HEK293 (cell line): ENCODE measurements around the gene ERVMER34-1.

ENCODE experiments used
- CTCF ChIA-PET: fragments of 350-600 bp; formaldehyde crosslinking; extraction: SDS; loops from one replicate; lab custom pipeline; 2021; ENCODE audit warnings: antibody characterized with exemption; lab: Yijun Ruan, JAX
- POLR2A ChIA-PET: fragments of 300-600 bp; formaldehyde crosslinking; extraction: SDS; loops from one replicate; lab custom pipeline; 2020; ENCODE audit warnings: antibody characterized with exemption, inconsistent platforms; lab: Yijun Ruan, JAX
- H3K27ac ChIP-seq: fragments of 200-500 bp; sonication (Bioruptor generic); 2 replicates; pipeline ENCODE4 v1.5.1; 2014; ENCODE audit warnings: low read depth, low read length, control low read depth, inconsistent platforms; ENCODE audit errors: extremely low read depth
- H3K36me3 ChIP-seq, 2 experiments: fragments of 200-500 bp in 1 of 2; sonication (Bioruptor generic) in 1 of 2; 1 replicate in 1 of 2; 2 replicates in 1 of 2; pipeline ENCODE4 v1.5.1; 2014 to 2017; ENCODE audit warnings: inconsistent platforms in 2 of 2, low read length in 2 of 2; ENCODE audit not compliant: control insufficient read depth in 2 of 2, insufficient read depth in 1 of 2
- H3K4me1 ChIP-seq: fragments of 200-500 bp; sonication (Bioruptor generic); 2 replicates; pipeline ENCODE4 v1.5.1; 2014; ENCODE audit warnings: mild to moderate bottlenecking, low read length, inconsistent platforms; ENCODE audit not compliant: control insufficient read depth, insufficient read depth
- H3K4me3 ChIP-seq: 2 replicates; pipeline ENCODE4 v1.5.1; 2011; ENCODE audit warnings: low read depth, mild to moderate bottlenecking, control low read depth, low read length, moderate library complexity
- H3K9me3 ChIP-seq: fragments of 200-500 bp; sonication (Bioruptor generic); 2 replicates; pipeline ENCODE4 v1.5.1; 2014; ENCODE audit warnings: low read depth, low read length, inconsistent platforms; ENCODE audit not compliant: control insufficient read depth, insufficient read depth
- EGR2 ChIP-seq: fragments of 450-650 bp; formaldehyde crosslinking; IDR thresholded peaks from 2 replicates; pipeline ENCODE4 v1.5.1; 2016; ENCODE audit warnings: low read depth, missing biosample characterization, missing genetic modification characterization
- GLIS2 ChIP-seq: fragments of 450-650 bp; formaldehyde crosslinking; IDR thresholded peaks from 2 replicates; pipeline ENCODE4 v1.5.1; 2016; ENCODE audit warnings: missing biosample characterization, missing genetic modification characterization
- KLF7 ChIP-seq: fragments of 450-650 bp; formaldehyde crosslinking; IDR thresholded peaks from 2 replicates; pipeline ENCODE4 v1.5.1; 2016; ENCODE audit warnings: missing biosample characterization, missing genetic modification characterization, borderline replicate concordance
- ZBTB7A ChIP-seq: fragments of 450-650 bp; formaldehyde crosslinking; IDR thresholded peaks from 2 replicates; pipeline ENCODE4 v1.5.1; 2016; ENCODE audit warnings: low read depth, missing biosample characterization, missing genetic modification characterization
- ZFHX2 ChIP-seq: fragments of 450-650 bp; formaldehyde crosslinking; conservative IDR thresholded peaks from 2 replicates; pipeline ENCODE4 v1.5.1; 2016; ENCODE audit warnings: missing biosample characterization, missing genetic modification characterization
- ZNF2 ChIP-seq: fragments of 450-650 bp; formaldehyde crosslinking; IDR thresholded peaks from 2 replicates; pipeline ENCODE4 v1.5.1; 2016; ENCODE audit warnings: missing biosample characterization, missing genetic modification characterization
- ZNF416 ChIP-seq: fragments of 450-650 bp; formaldehyde crosslinking; IDR thresholded peaks from 2 replicates; pipeline ENCODE4 v1.5.1; 2016; ENCODE audit warnings: missing biosample characterization, missing genetic modification characterization
- ZNF501 ChIP-seq: fragments of 450-650 bp; formaldehyde crosslinking; IDR thresholded peaks from 2 replicates; pipeline ENCODE4 v1.5.1; 2016; ENCODE audit warnings: missing biosample characterization, missing genetic modification characterization
- ZNF776 ChIP-seq: fragments of 450-650 bp; formaldehyde crosslinking; IDR thresholded peaks from 2 replicates; pipeline ENCODE4 v1.5.0; 2017; ENCODE audit warnings: missing biosample characterization, missing genetic modification characterization, borderline replicate concordance
- ZNF843 ChIP-seq: fragments of 450-650 bp; formaldehyde crosslinking; IDR thresholded peaks from 2 replicates; pipeline ENCODE4 v1.5.1; 2016; ENCODE audit warnings: missing biosample characterization, missing genetic modification characterization
- TF ChIP-seq, protein P1 (sequence below): fragments of 450-650 bp; formaldehyde crosslinking; IDR thresholded peaks from 2 replicates; pipeline ENCODE4 v1.5.1; 2016; ENCODE audit warnings: missing biosample characterization, missing genetic modification characterization
- TF ChIP-seq, protein P2 (sequence below): fragments of 450-650 bp; formaldehyde crosslinking; IDR thresholded peaks from 2 replicates; pipeline ENCODE4 v1.5.1; 2016; ENCODE audit warnings: missing biosample characterization, missing genetic modification characterization
- TF ChIP-seq, protein P3 (sequence below): fragments of 450-650 bp; formaldehyde crosslinking; IDR thresholded peaks from 2 replicates; pipeline ENCODE4 v1.5.1; 2017; ENCODE audit warnings: missing biosample characterization, missing genetic modification characterization
- TF ChIP-seq, protein P4 (sequence below): fragments of 450-650 bp; formaldehyde crosslinking; conservative IDR thresholded peaks from 2 replicates; pipeline ENCODE4 v1.5.1; 2016; ENCODE audit warnings: low read depth, missing biosample characterization, missing genetic modification characterization
- TF ChIP-seq, protein P5 (sequence below): fragments of 450-650 bp; formaldehyde crosslinking; IDR thresholded peaks from 2 replicates; pipeline ENCODE4 v1.5.1; 2016; ENCODE audit warnings: missing biosample characterization, missing genetic modification characterization
- TF ChIP-seq, protein P6 (sequence below): fragments of 450-650 bp; formaldehyde crosslinking; IDR thresholded peaks from 2 replicates; pipeline ENCODE4 v1.5.1; 2017; ENCODE audit warnings: missing biosample characterization, missing genetic modification characterization

ERVMER34-1 gene

DNA sequence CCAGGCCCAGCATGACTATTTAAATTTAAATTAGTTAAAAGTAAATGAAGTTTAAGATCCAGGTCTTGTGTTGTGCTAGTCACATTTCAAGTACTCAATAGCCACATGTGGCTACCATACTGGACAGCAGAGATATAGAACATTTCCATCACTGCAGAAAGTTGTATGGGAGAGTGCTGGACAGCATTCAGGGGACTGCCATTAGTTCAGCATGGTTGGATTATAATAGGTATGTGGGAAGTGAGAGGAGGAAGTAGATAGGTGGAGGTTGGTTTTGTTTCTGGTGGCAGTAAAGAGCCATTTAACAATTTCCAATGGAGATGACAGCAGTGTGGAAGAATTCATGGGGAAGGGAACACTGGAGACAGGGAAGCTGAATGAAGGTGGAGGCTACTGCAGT lies 42.1 kb downstream of the ERVMER34-1 start:
- no peaks in the 10 kb centered on the region for H3K4me1 ChIP-seq
- ChIA-PET POLR2A (no interaction called here), CTCF (interaction anchor here (0.6 kb wide), 1 partner anchor 51 kb away, joined by 3 read pairs; no protein-coding TSS in a partner anchor)
- H3K27ac ChIP-seq, result no peak overlapping the region
- H3K9me3 ChIP-seq, result no peaks in the 10 kb centered on the region
- TF ChIP-seq EGR2 (tag by site-specific recombination), result peak; percentile 74
- no peak for TF ChIP-seq ZNF2 (tag by site-specific recombination)
- TF ChIP-seq ZFHX2 (tag by site-specific recombination), result peak; percentile 33
- TF ChIP-seq, protein P1, sequence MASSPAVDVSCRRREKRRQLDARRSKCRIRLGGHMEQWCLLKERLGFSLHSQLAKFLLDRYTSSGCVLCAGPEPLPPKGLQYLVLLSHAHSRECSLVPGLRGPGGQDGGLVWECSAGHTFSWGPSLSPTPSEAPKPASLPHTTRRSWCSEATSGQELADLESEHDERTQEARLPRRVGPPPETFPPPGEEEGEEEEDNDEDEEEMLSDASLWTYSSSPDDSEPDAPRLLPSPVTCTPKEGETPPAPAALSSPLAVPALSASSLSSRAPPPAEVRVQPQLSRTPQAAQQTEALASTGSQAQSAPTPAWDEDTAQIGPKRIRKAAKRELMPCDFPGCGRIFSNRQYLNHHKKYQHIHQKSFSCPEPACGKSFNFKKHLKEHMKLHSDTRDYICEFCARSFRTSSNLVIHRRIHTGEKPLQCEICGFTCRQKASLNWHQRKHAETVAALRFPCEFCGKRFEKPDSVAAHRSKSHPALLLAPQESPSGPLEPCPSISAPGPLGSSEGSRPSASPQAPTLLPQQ (tag by site-specific recombination), result no peak
- no peak for TF ChIP-seq KLF7 (tag by site-specific recombination)
- TF ChIP-seq, protein P2, sequence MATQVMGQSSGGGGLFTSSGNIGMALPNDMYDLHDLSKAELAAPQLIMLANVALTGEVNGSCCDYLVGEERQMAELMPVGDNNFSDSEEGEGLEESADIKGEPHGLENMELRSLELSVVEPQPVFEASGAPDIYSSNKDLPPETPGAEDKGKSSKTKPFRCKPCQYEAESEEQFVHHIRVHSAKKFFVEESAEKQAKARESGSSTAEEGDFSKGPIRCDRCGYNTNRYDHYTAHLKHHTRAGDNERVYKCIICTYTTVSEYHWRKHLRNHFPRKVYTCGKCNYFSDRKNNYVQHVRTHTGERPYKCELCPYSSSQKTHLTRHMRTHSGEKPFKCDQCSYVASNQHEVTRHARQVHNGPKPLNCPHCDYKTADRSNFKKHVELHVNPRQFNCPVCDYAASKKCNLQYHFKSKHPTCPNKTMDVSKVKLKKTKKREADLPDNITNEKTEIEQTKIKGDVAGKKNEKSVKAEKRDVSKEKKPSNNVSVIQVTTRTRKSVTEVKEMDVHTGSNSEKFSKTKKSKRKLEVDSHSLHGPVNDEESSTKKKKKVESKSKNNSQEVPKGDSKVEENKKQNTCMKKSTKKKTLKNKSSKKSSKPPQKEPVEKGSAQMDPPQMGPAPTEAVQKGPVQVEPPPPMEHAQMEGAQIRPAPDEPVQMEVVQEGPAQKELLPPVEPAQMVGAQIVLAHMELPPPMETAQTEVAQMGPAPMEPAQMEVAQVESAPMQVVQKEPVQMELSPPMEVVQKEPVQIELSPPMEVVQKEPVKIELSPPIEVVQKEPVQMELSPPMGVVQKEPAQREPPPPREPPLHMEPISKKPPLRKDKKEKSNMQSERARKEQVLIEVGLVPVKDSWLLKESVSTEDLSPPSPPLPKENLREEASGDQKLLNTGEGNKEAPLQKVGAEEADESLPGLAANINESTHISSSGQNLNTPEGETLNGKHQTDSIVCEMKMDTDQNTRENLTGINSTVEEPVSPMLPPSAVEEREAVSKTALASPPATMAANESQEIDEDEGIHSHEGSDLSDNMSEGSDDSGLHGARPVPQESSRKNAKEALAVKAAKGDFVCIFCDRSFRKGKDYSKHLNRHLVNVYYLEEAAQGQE (tag by site-specific recombination), result peak; percentile 61
- TF ChIP-seq, all 188 proteins: peak for 3
- Histone ChIP-seq H3K36me3 (peaks cover 0 to 12% of the 10 kb centered on the region in 2 experiments; a peak in 1 of 3 replicates), H3K4me3 (no peak overlapping the region)

DNA sequence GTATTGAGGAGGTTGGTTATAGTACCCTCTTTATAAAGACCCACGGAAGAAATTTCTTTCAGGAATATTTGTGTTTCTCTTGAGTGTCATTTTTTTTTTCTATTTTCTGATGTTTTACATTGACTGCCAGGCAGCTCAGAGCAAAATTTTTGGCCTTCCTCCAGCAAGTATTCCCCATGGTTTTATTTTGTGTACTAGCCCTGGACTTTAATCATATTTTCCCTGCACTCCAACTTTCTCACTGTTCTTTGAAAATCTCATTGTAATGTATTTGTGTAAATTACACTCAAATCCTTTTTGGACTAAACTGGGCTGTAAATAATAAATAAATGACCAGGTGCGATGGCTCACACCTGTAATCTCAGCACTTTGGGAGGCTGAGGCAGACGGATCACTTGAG lies 46.6 kb downstream of the ERVMER34-1 start:
- H3K9me3 ChIP-seq, result no peaks in the 10 kb centered on the region
- no peaks in the 10 kb centered on the region for H3K4me1 ChIP-seq
- ChIA-PET POLR2A (interaction anchor here (1.4 kb wide), 1 partner anchor 8 kb away, joined by 7 read pairs; no protein-coding TSS in a partner anchor), CTCF (interaction anchor here (0.8 kb wide), 1 partner anchor 159 kb away, joined by 3 read pairs; no protein-coding TSS in a partner anchor)
- H3K36me3 ChIP-seq, result no peaks in the 10 kb centered on the region
- no peak for TF ChIP-seq ZNF843 (tag by site-specific recombination)
- TF ChIP-seq, protein P3, sequence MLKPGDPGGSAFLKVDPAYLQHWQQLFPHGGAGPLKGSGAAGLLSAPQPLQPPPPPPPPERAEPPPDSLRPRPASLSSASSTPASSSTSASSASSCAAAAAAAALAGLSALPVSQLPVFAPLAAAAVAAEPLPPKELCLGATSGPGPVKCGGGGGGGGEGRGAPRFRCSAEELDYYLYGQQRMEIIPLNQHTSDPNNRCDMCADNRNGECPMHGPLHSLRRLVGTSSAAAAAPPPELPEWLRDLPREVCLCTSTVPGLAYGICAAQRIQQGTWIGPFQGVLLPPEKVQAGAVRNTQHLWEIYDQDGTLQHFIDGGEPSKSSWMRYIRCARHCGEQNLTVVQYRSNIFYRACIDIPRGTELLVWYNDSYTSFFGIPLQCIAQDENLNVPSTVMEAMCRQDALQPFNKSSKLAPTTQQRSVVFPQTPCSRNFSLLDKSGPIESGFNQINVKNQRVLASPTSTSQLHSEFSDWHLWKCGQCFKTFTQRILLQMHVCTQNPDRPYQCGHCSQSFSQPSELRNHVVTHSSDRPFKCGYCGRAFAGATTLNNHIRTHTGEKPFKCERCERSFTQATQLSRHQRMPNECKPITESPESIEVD (tag by site-specific recombination), result 0 out of 2 replicates have a peak, but pooled peaks have one; percentile 22
- H3K4me3 ChIP-seq, result no peak overlapping the region
- H3K27ac ChIP-seq, result no peak overlapping the region

DNA sequence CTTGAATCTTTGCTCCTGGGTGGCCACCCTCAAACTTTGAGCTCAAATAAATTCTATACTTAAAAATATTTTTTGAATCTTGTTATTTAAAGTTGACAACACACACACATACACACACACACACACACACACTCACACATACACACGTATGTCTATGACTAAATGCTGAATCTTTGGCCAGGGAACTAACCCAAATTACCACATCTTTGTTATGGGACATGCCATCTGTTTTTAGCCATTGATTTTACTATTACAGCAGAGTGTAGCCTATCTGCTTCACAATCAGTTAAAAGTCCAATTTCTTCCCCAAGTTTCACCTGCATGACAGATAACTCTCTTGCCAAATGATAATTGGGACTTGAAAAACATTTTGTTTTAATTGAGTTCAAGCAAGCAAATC lies 47.1 kb downstream of the ERVMER34-1 start:
- Histone ChIP-seq H3K4me3 (no peak overlapping the region), H3K36me3 (no peaks in the 10 kb centered on the region), H3K27ac (no peak overlapping the region), H3K4me1 (no peaks in the 10 kb centered on the region), H3K9me3 (no peaks in the 10 kb centered on the region)
- CTCF ChIA-PET, result interaction anchor here (0.8 kb wide), 1 partner anchor 159 kb away, joined by 3 read pairs; no protein-coding TSS in a partner anchor
- POLR2A ChIA-PET, result interaction anchor here (1.4 kb wide), 1 partner anchor 8 kb away, joined by 7 read pairs; no protein-coding TSS in a partner anchor
- TF ChIP-seq ZNF776 (tag by site-specific recombination) (no peak), GLIS2 (tag by site-specific recombination) (no peak), ZBTB7A (tag by site-specific recombination) (no peak), ZNF501 (no peak), ZNF416 (no peak)
- TF ChIP-seq, protein P4, sequence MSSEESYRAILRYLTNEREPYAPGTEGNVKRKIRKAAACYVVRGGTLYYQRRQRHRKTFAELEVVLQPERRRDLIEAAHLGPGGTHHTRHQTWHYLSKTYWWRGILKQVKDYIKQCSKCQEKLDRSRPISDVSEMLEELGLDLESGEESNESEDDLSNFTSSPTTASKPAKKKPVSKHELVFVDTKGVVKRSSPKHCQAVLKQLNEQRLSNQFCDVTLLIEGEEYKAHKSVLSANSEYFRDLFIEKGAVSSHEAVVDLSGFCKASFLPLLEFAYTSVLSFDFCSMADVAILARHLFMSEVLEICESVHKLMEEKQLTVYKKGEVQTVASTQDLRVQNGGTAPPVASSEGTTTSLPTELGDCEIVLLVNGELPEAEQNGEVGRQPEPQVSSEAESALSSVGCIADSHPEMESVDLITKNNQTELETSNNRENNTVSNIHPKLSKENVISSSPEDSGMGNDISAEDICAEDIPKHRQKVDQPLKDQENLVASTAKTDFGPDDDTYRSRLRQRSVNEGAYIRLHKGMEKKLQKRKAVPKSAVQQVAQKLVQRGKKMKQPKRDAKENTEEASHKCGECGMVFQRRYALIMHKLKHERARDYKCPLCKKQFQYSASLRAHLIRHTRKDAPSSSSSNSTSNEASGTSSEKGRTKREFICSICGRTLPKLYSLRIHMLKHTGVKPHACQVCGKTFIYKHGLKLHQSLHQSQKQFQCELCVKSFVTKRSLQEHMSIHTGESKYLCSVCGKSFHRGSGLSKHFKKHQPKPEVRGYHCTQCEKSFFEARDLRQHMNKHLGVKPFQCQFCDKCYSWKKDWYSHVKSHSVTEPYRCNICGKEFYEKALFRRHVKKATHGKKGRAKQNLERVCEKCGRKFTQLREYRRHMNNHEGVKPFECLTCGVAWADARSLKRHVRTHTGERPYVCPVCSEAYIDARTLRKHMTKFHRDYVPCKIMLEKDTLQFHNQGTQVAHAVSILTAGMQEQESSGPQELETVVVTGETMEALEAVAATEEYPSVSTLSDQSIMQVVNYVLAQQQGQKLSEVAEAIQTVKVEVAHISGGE (tag by site-specific recombination), result no peak
- TF ChIP-seq, protein P5, sequence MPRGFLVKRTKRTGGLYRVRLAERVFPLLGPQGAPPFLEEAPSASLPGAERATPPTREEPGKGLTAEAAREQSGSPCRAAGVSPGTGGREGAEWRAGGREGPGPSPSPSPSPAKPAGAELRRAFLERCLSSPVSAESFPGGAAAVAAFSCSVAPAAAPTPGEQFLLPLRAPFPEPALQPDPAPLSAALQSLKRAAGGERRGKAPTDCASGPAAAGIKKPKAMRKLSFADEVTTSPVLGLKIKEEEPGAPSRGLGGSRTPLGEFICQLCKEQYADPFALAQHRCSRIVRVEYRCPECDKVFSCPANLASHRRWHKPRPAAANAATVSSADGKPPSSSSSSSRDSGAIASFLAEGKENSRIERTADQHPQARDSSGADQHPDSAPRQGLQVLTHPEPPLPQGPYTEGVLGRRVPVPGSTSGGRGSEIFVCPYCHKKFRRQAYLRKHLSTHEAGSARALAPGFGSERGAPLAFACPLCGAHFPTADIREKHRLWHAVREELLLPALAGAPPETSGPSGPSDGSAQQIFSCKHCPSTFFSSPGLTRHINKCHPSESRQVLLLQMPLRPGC (tag by site-specific recombination), result no peak
- TF ChIP-seq, protein P6, sequence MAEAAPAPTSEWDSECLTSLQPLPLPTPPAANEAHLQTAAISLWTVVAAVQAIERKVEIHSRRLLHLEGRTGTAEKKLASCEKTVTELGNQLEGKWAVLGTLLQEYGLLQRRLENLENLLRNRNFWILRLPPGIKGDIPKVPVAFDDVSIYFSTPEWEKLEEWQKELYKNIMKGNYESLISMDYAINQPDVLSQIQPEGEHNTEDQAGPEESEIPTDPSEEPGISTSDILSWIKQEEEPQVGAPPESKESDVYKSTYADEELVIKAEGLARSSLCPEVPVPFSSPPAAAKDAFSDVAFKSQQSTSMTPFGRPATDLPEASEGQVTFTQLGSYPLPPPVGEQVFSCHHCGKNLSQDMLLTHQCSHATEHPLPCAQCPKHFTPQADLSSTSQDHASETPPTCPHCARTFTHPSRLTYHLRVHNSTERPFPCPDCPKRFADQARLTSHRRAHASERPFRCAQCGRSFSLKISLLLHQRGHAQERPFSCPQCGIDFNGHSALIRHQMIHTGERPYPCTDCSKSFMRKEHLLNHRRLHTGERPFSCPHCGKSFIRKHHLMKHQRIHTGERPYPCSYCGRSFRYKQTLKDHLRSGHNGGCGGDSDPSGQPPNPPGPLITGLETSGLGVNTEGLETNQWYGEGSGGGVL (tag by site-specific recombination), result no peak
